AG04450 (cell line): ENCODE results near the gene PBX1. TPM values are rescaled to one million over a fixed set of nuclear protein-coding genes. Genes with fewer than 3 reads are reported as not detected.

ENCODE experiments used
- CTCF ChIA-PET: fragments of 300-600, 350-600 bp; formaldehyde crosslinking; extraction: SDS; loops from one replicate; lab custom pipeline; 2022; ENCODE audit warnings: antibody characterized with exemption, inconsistent platforms; lab: Charles Lee
- POLR2A ChIA-PET: fragments of 350-600 bp; formaldehyde crosslinking; extraction: SDS; loops from one replicate; lab custom pipeline; 2021; ENCODE audit warnings: antibody characterized with exemption, inconsistent platforms; lab: Yijun Ruan, JAX
- DNase-seq: peaks from one replicate; pipeline ENCODE4 v3.0.0-alpha.2; 2011; ENCODE audit warnings: low read depth, low spot score
- H3K27ac ChIP-seq: one replicate; pipeline ENCODE4 v1.5.1; 2012; ENCODE audit warnings: low read depth, low read length, control low read depth
- H3K27me3 ChIP-seq: one replicate; pipeline ENCODE4 v1.6.0; 2012; ENCODE audit warnings: low read length; ENCODE audit not compliant: control insufficient read depth, insufficient read depth
- H3K4me3 ChIP-seq: 2 replicates; pipeline ENCODE4 v1.5.1; 2011; ENCODE audit warnings: mild to moderate bottlenecking, low read depth, low read length, control low read depth
- H3K9me3 ChIP-seq: 2 replicates; pipeline ENCODE4 v1.5.1; 2012; ENCODE audit warnings: low read length; ENCODE audit not compliant: control insufficient read depth, insufficient read depth
- polyA plus RNA-seq: library from polyadenylated mRNA; depleted of rRNA; stranded (reverse); fragments of >200 nt; gene quantifications from 2 replicates; pipeline ENCODE4 v1.2.3, GENCODE V29; 2011
- TF ChIP-seq, protein P1 (sequence below): IDR thresholded peaks from 2 replicates; pipeline ENCODE4 v1.5.1; 2011; ENCODE audit warnings: low read depth, low read length, control low read depth, inconsistent platforms

PBX1 gene
- polyA plus RNA-seq, 1 experiment: 49.9 TPM

DNA sequence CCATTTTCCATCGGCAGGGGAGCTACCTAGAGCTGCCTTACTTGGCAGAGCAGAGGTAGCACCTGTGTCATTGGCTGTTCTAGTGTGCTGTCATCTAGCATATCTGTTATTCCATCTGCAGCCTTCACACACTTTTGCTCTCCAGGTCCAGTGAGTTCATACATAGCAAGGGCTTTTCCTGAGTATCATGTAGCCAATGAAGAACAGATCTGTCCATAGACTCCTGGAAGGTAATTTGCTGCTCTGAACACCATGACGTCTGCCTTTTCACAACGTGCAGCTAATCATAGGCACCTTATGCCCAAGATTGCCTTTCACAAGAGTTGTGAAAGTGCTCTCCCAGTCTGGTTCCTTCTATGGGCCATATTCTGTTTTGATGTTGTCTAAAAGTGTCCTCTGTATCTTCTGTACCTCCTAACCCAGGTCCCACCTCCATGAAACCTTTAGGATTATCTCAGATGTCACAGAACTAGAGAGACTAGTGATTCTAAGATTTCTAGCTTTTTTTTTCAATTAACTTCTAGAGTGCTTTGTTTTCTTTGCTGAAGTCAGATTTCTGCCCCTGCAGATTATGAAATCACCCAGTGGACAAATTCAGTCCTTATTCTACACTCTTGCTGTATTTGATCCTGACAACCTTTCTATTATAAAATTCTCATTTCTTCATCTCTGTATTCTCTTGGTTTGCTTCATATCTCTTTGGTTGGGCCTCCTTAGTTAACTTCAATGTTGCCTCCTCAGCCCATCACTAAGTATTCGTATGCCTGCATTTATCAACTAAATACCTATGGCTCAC, 134.8 kb downstream of the PBX1 start:
- Histone ChIP-seq H3K9me3 (no peaks in the 10 kb centered on the region), H3K27ac (no peak overlapping the region), H3K4me3 (no peak overlapping the region), H3K27me3 (no peaks in the 10 kb centered on the region)
- ChIA-PET POLR2A (no interaction called here), CTCF (no interaction called here)
- DNase-seq: no peak
- TF ChIP-seq, protein P1, sequence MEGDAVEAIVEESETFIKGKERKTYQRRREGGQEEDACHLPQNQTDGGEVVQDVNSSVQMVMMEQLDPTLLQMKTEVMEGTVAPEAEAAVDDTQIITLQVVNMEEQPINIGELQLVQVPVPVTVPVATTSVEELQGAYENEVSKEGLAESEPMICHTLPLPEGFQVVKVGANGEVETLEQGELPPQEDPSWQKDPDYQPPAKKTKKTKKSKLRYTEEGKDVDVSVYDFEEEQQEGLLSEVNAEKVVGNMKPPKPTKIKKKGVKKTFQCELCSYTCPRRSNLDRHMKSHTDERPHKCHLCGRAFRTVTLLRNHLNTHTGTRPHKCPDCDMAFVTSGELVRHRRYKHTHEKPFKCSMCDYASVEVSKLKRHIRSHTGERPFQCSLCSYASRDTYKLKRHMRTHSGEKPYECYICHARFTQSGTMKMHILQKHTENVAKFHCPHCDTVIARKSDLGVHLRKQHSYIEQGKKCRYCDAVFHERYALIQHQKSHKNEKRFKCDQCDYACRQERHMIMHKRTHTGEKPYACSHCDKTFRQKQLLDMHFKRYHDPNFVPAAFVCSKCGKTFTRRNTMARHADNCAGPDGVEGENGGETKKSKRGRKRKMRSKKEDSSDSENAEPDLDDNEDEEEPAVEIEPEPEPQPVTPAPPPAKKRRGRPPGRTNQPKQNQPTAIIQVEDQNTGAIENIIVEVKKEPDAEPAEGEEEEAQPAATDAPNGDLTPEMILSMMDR: no peak

DNA sequence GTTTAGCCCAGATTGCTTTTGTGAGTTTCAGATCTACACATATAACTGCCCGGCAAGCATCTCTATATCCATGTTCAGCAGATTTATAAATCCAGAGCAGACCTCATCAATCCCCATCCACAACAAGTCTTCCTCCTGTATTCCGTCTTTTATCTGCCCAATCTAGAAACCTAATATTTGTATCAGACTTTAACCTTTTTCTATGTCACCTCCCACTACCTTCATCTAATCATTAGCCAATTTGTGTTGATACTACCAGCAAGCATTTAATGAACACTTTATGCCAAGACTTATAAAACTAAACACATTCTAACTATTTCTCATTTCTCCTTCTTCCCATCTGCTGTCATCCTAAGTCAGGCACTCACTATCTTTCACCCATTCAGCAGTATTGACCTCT, 135.5 kb downstream of the PBX1 start:
- CTCF ChIA-PET: no interaction called here
- POLR2A ChIA-PET: no interaction called here

DNA sequence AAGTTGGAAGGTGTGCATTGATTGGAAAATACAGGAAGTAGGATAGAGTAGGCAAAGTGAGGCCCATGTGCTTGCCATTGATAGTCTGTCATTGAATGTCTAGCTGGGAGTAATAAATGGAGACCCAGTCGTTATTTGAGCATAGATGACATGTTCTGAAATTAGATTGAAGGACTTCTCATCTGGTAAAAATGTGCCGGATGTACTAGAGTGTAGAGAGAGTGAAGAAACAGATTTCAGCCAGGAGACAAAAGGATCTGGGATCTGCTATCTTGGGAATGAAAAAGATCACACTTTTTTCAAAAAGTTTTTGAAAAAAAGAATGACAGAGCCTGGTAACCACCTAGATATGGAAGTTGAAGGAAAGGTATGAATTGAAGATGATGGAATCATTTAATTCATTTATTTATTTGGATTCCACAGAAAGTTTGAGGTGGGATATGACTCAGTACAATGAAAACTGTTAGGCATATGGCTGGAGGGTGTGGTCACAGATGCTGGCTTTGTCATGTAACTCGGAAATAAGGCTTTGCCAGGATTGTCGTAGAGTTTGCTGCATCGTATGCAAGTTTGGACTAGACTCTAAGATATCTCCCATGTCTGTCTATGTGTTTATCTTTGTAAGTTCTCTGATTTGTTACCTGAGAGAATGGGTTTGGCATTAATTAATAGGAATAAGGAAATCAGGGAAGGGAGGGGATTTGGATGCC, 137.1 kb downstream of the PBX1 start:
- POLR2A ChIA-PET: no interaction called here
- CTCF ChIA-PET: no interaction called here
- Histone ChIP-seq H3K27ac (no peak overlapping the region), H3K27me3 (no peaks in the 10 kb centered on the region), H3K9me3 (no peaks in the 10 kb centered on the region), H3K4me3 (no peak overlapping the region)
- no peak for DNase-seq
- TF ChIP-seq, protein P1: no peak

More for the DNA sequence above, 135.5 kb downstream of the PBX1 start:
- no peaks in the 10 kb centered on the region for H3K9me3 ChIP-seq
- H3K27ac ChIP-seq: no peak overlapping the region
- no peak overlapping the region for H3K4me3 ChIP-seq
- no peak for DNase-seq
- TF ChIP-seq, protein P1: no peak
- H3K27me3 ChIP-seq: no peaks in the 10 kb centered on the region

DNA sequence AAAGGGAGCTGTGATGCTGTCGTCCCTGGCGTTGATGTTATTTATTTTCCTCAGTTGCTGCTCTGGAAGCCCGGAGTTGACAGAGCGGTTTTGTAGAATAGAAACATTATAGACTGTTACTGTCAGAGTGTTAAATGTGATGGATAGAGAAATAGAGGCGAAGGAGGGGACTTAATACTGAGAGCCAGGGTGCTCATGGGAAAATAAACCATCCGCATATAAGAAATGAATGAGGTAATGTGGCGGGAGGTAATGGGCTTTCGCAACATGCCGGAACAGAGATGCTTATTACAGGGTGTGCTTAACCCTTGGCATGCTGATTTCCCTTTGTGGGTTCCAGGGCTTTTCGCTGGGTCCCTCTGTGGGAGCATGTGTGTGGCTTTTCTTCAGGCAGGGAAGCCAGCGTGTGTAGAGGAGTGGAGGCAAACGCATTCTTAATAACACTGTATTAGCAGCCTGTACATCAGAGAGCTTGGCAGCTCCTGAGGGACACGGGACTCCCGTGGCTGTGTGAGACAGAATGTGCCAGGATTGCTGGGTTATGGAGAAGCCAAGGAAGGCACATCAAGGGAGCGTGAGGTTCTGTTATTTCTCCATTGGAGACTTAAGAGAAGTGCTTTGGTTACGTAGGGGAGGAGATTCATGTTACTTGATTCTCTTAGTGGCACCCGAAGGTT, 141.0 kb downstream of the PBX1 start:
- ChIA-PET CTCF (no interaction called here), POLR2A (no interaction called here)
- no peak overlapping the region for H3K4me3 ChIP-seq
- DNase-seq: no peak
- H3K27ac ChIP-seq: no peak overlapping the region
- TF ChIP-seq, protein P1: no peak
- H3K9me3 ChIP-seq: no peaks in the 10 kb centered on the region
- no peaks in the 10 kb centered on the region for H3K27me3 ChIP-seq
